ENCODE results near the gene KCNK18. TPM values are rescaled to one million over a fixed set of nuclear protein-coding genes. Genes with fewer than 3 reads are reported as not detected.

KCNK18 gene
- total and polyA plus RNA-seq, 2 donors (not counting 3 experiments of a cell fraction or from before 2014, with no cell fraction given) = not detected

DNA sequence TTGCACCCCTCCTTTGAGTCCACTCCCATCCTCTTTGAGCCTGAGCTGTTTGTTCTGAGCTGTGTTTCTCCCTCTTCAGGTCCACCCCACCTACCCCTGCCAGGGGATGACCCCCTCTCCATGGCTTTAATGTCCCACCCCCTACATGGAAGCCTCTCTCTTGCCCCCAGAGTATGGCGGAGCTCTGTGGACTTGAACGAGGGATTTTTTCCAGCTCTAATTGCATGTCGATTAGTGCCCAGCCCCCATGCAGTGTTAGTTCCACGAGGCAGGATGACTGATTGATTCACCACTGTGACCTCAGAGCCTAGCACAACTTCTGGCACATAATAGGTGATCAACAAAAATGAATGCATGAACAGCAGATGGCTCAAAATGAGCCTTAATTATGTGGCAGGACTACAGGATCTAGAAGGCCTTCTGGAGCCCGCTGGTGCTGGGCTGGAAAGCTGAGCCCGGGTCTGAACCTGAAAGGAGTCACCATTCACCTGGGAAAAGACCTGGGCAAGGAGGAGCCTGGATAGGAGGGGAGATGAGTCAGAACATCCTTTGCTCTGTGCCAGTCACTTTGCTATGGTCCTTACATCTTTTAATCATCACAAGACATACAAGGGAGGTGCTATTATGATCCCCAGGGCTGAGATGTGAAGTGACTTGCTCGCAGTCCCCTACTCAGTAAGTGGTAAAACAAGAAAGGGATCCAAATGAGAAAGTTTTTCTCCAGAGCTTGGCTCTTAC is 26.6 kb downstream of the KCNK18 start:
- no peaks in the 10 kb centered on the region for H3K4me1 ChIP-seq (ENCODE audit: control insufficient read depth, extremely low read depth, insufficient read depth, low read length)
- no peaks in the 10 kb centered on the region for H3K27me3 ChIP-seq (ENCODE audit: control insufficient read depth in 2 of 2, insufficient read depth in 2 of 2, low read length in 2 of 2)
- H4K20me1 ChIP-seq (replicated peaks; ENCODE audit: control insufficient read depth, extremely low read depth, insufficient read depth, low read length) = no peaks in the 10 kb centered on the region
- CTCF ChIA-PET = interaction anchor here (1.2 to 4.9 kb wide), 4 partner anchors 7 to 219 kb away, joined by 3 to 38 read pairs (median 14); no protein-coding TSS in a partner anchor
- POLR2A ChIA-PET = no interaction called here
- no peak overlapping the region for H3K4me2 ChIP-seq (ENCODE audit: insufficient read depth, low read length)
- dilution Hi-C loops (cut with MboI; ENCODE audit: extremely low pct_ligation_motif_present, low sequenced_read_pairs) = no loop called here
- H3K27ac ChIP-seq (ENCODE audit: insufficient read depth, low read depth, low read length) = no peak overlapping the region
- FAIRE-seq (no peak), DNase-seq (ENCODE audit: low read depth, low spot score) (no peak)
- intact Hi-C loops (cut with micrococcal nuclease) = no loop called here
- H3K9me3 ChIP-seq (replicated peaks; ENCODE audit: control insufficient read depth, insufficient read depth, low read length) = no peaks in the 10 kb centered on the region
- no peaks in the 10 kb centered on the region for H3K9me1 ChIP-seq (replicated peaks; ENCODE audit: control insufficient read depth, extremely low read depth, insufficient read depth, low read length)
- TF ChIP-seq, protein P1, sequence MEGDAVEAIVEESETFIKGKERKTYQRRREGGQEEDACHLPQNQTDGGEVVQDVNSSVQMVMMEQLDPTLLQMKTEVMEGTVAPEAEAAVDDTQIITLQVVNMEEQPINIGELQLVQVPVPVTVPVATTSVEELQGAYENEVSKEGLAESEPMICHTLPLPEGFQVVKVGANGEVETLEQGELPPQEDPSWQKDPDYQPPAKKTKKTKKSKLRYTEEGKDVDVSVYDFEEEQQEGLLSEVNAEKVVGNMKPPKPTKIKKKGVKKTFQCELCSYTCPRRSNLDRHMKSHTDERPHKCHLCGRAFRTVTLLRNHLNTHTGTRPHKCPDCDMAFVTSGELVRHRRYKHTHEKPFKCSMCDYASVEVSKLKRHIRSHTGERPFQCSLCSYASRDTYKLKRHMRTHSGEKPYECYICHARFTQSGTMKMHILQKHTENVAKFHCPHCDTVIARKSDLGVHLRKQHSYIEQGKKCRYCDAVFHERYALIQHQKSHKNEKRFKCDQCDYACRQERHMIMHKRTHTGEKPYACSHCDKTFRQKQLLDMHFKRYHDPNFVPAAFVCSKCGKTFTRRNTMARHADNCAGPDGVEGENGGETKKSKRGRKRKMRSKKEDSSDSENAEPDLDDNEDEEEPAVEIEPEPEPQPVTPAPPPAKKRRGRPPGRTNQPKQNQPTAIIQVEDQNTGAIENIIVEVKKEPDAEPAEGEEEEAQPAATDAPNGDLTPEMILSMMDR (IDR thresholded peaks at IDR 0.05; ENCODE audit: extremely low read depth in 1 of 2, insufficient read depth in 1 of 2, low read depth in 1 of 2, low read length in 2 of 2) = no peak
- TF ChIP-seq EZH2 (IDR thresholded peaks at IDR 0.05; ENCODE audit: borderline replicate concordance, low read depth, low read length, severe bottlenecking) (no peak), FOS (IDR thresholded peaks at IDR 0.05; ENCODE audit: borderline replicate concordance, insufficient read depth, low read length) (no peak), GATA2 (IDR thresholded peaks at IDR 0.05; ENCODE audit: insufficient read depth, insufficient read length, low read depth, low read length) (no peak), JUN (IDR thresholded peaks at IDR 0.05; ENCODE audit: borderline replicate concordance, insufficient read depth, insufficient read length, low read depth) (no peak), POLR2A (IDR thresholded peaks at IDR 0.05; ENCODE audit: low read depth, low read length) (no peak), MYC (IDR thresholded peaks at IDR 0.05; ENCODE audit: low read depth, low read length) (no peak), POLR2AphosphoS5 (IDR thresholded peaks at IDR 0.05; ENCODE audit: insufficient read depth, low read depth, low read length) (no peak)
- TF ChIP-seq, protein P2, sequence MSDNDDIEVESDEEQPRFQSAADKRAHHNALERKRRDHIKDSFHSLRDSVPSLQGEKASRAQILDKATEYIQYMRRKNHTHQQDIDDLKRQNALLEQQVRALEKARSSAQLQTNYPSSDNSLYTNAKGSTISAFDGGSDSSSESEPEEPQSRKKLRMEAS (IDR thresholded peaks at IDR 0.05; ENCODE audit: insufficient read depth, insufficient read length) = no peak
- no TSS peak for BruUV-seq (replicated peaks)
- H3K9ac ChIP-seq (replicated peaks; ENCODE audit: extremely low read depth, insufficient read depth, low read length) = no peak overlapping the region
- no peak overlapping the region for H2AFZ ChIP-seq (ENCODE audit: low read depth, low read length)
- H3K79me2 ChIP-seq (ENCODE audit: control insufficient read depth, insufficient read depth, low read length) = no peaks in the 10 kb centered on the region
- no peaks in the 10 kb centered on the region for H3K36me3 ChIP-seq (ENCODE audit: control insufficient read depth in 2 of 2, extremely low read depth in 1 of 2, insufficient read depth in 2 of 2, low read length in 2 of 2)
- no peak overlapping the region for H3K4me3 ChIP-seq (replicated peaks in 1 of 3; ENCODE audit: insufficient read depth in 1 of 3, low read depth in 1 of 3, low read length in 3 of 3)
